ENCODE results near the gene BBOX1.
"Not testable (repeated sequence)": the region's sequence is repeated elsewhere in the genome, so short reads cannot be mapped to it uniquely, and the experiment has no call there.

BBOX1 gene, protein sequence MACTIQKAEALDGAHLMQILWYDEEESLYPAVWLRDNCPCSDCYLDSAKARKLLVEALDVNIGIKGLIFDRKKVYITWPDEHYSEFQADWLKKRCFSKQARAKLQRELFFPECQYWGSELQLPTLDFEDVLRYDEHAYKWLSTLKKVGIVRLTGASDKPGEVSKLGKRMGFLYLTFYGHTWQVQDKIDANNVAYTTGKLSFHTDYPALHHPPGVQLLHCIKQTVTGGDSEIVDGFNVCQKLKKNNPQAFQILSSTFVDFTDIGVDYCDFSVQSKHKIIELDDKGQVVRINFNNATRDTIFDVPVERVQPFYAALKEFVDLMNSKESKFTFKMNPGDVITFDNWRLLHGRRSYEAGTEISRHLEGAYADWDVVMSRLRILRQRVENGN

DNA sequence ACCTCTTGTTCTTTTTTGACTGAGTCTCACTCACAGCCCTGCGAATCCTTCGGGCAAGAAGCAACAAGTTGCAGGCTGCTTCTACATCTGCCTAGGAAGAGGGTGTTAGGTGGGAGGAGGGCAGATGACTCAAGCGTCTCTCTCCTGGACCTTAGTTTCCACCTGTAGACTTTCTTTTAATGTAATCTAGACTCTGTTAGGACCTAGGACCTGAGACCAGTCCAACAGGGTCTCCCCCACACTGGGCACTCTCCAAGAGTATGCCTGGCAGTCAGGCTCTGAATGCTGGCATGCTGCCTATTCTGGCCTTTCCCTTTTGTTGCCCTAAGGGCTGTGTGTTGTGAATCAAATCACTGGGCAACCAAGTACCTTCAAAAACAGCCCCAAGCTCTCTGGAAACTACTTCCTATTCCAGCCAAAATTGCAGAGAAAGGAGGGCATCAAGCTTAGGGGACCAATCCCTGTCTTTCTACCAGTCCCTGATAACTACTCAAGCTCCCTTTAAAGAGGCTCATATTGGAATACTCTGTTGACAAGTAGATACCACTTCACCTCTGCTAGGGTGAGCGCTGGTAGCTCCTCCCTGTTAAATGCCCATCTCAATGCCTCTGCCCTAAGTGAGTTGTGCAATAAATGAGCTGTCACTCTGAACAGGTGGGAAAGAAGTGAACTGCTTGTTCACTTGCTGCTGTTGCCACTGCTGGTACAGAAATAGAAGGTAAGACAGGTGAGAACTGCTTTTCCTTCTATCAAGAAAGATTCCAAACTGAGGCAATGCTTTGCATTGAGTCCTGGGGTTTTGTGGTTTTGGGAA, at the start of gene BBOX1:
TSS of gene BBOX1 (plus strand) at position 514 of the 814 bp plus-strand sequence. CDS start 14,616 bp downstream, outside the sequence.
- DNase-seq (ENCODE audit: low read depth): no peak

DNA sequence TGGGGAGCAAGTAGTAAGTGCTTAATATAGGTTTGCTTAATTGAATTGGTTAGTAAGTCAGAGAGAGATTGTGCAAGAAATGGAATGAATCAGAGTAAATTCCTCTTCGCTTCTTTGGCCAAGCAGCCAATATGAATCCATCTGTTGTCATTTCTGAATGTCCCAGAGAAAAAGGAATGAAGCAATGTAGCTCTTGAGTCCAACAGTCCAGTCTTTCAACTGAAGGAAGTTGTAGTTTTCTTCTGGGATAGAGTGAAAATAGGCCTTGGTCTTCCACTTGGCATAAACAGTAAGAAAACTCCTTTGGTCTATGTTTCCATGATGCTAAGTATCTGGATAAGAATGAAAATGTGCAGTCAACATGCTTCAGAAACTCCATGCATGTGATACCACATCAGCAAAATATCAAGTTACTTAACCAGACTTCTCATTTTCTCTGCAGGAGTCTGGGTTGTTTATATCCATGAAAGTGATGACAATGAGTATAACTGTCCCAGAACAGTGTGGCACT, 48.5 kb upstream of the BBOX1 start:
- DNase-seq (ENCODE audit: low read depth): peak; percentile 73

DNA sequence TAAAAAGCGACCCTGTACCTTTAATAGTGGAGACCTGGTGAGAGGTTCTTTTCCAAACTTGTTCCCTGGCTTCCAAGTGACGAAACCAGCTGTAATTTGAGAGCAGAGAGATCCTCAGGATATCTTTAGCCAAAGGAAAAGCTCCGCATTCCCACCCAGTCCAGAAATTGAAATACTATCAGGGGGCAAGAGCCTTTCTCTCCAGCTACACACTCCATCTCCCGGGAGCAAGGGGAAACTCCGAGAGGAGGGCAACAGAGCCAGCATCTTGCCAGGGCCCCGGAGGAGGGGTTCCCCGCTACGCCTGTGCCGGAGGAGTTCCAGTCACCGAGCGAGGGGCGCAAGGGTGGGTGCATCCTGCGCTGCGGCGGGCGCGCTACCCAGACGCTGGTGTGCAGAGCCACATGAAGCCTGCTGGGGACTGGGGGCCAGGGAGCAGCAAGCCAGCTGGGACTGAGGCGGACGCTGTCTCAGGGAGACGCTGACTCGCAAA, 46.6 kb upstream of the BBOX1 start, which contains the start of gene FIBIN:
TSS of gene FIBIN (plus strand) at position 148 of the 493 bp plus-strand sequence. CDS start 415 bp downstream, outside the sequence.
- peak; percentile 26 for DNase-seq (ENCODE audit: low read depth)

DNA sequence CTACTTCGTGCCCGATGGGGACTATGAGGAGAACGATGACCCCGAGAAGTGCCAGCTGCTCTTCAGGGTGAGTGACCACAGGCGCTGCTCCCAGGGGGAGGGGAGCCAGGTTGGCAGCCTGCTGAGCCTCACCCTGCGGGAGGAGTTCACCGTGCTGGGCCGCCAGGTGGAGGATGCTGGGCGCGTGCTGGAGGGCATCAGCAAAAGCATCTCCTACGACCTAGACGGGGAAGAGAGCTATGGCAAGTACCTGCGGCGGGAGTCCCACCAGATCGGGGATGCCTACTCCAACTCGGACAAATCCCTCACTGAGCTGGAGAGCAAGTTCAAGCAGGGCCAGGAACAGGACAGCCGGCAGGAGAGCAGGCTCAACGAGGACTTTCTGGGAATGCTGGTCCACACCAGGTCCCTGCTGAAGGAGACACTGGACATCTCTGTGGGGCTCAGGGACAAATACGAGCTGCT, 46.0 kb upstream of the BBOX1 start:
- DNase-seq (ENCODE audit: low read depth): no peak

DNA sequence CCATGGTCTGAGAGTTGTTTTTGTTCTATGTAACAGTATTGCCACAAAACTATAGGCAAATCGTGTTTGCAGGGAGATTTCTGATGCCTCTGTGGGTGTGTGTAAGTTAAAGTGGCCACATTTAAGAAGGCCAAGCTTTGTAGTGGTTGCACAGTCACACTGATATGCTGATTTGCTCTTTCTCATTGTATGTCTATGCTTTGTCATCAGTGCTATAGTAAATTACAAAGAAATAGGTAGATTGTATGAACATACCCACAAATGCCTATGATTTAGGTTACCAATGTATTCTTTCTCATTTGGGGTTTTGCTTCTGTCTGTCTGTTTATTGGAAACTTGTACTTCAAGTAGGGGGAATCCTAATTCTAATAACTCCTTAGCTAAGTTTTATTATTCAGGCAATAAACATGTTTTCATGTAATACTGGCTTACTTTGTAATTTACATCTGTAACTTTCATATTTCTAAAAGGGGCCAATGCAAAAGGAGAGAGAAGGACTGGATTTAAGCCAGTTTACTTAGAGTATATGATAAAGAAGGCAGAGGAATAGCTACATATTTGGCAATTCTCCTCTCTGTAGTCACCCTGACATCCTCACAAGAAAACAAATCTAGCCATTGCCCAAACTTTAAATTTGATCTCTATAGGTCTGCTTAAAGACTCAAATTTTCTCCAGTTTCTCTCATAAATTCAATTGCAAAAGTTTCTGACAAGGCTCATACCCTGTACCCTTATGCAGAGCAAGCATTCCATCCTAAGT, 44.7 kb upstream of the BBOX1 start:
- no peak for DNase-seq (ENCODE audit: low read depth)

DNA sequence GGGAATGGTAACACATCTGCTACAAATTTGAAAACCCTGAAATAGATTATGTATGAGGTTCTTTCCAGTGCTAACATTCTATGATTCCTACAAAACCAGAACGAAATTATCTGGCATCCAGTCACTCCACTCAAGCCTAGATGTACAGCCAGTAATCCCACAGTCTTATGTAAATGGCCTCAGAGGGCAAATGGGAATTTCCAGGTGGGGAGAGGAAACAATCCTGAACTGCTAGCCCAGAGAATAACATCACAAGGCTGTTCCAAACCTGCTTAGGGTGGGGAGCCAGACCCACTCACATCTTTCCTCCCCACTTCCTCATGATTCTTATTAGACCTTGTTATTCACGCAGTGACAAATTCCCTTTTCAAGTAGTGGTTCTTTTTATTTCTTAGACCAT, 43.2 kb upstream of the BBOX1 start:
- no peak for DNase-seq (ENCODE audit: low read depth)

DNA sequence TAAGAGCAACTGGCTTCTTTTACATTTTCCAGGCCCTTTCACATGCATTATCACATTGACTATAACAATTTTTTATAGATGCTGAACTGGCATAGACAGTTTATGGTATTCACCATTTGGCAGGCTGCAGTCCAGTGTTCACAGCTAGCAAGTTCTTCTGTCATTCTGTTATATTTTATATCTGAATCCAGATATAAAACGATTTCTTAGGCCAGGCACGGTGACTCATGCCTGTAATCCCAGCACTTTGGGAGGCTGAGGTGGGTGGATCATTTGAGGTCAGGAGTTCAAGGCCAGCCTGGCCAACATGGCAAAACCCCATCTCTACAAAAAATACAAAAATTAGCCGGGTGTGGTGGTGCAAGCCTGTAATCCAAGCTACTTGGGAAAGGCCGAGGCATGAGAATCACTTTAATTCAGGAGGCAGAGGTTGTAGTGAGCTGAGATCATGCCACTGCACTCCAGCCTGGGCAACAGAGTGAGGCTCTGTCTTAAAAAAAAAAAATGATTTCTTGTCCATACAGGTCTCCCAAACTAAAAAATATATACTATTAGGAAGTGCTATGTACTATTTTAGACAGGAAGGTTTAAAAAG, 39.4 kb upstream of the BBOX1 start:
- not testable (repeated sequence) for DNase-seq (ENCODE audit: low read depth)

DNA sequence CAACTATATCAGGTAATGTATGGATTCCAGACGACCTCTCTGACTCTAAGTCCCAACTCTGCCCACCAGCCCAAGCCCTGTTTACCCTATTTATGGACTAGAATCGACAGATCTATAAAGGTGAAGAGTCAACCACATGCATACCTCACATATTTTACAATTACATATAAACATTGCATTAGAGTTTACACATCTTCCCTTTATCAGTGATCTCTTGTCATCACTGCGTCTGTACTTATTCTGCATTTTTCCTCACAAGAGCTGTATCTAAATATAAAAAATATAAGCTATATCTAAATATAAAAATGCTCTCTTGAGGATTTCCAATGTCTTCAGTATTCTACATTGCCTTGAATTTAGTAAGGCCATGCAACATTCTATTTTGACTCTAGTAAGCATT, 38.2 kb upstream of the BBOX1 start:
- no peak for DNase-seq (ENCODE audit: low read depth)

DNA sequence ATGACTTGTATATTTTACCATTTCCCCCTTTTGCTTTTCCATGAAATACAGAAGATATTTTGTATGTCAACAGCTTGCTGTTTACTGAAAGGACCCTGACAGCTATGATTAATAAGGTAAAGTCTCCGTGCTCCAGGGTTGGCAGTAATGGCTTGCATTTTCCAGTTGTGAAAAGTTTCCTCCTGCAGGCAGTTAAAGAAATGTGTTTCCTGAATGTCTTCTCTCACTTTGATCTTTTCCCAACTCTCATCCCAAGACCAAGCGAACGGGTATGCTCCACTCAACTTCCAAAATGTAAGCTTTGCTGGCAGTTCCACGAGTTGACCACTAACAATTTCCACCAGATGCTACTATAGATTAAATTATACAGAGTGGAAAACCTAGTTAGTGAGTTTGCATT, 37.8 kb upstream of the BBOX1 start:
- DNase-seq (ENCODE audit: low read depth): no peak

DNA sequence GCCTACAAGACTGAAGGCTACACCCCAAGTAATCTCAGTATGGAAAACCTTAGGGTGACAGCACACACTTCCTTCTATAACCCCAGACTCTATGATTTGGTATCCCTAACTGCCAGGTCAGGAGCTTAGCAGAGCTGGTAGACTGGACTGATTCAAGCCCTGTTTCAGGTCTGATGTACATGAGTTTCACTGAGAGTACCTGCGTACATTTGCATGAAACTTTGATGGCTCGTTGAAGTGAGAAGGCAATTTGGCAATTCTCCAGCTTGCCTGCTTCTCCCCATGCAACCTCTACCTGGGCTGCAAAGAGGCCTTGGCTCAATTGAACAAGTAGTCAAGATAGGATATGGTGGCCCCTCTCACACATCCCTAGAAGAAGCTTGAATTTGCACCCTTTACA, 36.5 kb upstream of the BBOX1 start:
- DNase-seq (ENCODE audit: low read depth): no peak

DNA sequence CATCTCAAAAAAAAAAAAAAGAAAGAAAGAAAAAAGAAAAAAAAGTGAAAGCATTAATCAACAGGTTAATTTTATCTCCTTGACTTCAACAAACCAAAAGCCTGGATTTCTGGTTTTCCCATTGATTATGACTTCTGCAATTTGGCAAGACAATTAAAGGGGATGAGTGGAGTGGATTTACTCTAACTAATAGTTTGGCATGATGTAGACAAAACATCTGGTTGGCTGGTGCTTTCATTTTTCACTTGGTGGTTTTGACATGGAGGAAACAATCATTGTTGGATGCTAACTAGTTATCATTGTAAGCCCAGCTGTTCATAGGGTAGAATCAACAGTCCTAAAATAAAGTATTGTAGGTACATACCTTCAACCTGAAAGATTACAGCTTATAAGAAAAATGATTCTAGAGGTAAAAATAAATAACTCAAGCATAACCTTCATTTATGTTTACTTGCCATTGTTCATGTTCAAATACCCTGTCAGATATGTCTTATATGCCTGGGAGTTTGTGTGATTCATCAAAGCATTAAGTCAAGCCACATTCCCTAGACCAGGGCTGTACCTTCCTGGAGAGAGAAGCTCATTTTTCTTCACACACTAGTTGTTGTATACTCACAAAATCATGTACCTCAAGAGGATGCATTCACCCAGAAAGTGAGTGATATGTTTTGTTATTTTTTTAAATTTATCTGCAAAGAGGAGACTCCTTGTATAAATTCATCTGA, 31.6 kb upstream of the BBOX1 start:
- DNase-seq (ENCODE audit: low read depth): no peak

DNA sequence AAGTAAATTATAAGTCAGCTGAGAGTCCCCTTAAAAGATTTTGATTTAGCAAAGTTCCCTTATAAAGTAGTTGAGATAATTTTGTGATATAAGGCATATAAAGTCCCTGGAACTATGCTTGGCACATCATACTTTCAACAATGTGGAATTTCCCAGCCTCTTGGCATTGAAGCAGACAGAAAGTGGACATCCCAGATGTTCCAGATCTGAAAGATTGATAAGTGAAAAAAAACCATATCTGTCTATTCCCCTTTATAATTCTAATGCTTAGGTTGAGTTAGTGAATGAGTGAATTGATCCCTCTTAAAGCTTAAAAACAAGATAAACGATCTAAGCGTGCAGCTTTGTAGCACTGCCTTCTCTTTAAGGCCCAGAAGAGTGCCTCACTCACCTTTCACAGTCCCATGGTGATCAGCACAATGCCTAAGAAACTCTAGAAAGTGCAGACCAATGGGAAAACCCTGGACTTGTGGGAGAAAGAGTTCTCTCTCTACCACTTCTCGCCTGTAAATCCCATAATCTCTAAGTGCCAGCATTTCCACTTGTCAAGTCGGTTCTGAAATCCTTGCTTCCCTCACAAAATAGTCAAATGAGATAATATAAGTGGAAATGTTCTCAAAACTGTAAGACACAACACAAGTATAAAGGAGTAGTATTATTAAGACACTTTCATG, 28.9 kb upstream of the BBOX1 start:
- DNase-seq (ENCODE audit: low read depth): no peak

DNA sequence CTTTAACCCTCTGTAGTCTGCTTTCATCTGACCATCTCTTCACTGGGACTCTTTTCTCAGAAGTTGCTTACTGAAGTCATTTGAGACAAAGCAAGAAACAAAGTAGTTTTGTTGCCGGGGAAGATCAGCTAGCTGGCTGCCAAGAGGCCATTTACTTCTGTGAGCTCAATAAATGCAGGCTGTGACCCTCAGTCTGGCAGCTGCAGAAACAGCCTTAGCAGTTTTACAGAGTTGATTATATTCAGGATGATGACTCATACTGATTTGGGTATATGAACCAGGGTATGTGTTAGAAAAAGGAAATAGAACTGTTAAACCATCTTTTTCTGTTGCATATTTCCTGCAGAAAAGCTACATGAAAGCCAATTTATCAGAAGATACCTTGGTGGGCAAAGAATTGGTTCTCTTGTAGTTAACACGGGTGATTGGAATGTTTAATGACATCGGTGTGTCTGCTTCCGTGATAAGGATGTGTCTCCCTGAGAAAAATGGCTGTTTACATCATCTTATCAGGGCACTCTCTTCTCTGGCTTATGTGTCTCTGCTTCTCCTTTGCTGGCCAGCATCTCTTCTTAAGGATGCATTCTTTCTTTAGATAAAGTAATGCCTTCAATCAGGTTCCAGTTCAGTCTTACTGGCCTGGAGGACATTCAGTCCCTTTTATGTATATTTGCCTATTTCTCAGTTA, 28.2 kb upstream of the BBOX1 start:
- peak; percentile 42 for DNase-seq (ENCODE audit: low read depth)

DNA sequence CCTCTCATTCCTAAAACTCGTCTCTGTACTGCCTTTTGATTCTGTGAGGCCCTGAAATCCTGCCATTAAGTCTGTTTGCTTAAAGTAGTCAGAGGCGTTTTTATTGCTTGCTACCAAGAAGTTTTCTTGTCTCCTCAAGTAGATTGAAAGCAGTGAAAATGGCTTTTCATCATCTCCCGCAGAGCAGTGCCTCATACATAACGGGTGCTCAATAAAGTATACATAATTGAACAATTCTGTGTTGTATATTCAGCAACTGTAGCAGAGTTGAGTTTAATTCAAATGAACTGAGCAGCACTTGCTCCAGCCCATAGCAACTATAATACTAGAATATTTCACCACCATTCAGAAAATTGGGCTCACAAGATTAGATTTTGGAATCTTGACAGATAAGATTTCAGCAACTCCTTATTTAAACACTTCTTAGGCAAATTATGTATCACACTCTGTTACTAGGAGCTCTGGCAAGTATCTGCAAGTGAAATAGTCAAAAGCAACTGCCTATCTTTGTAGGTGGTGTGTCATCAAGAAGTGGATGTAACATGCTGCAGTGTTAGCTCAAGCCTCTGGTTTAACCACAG, 26.7 kb upstream of the BBOX1 start:
- no peak for DNase-seq (ENCODE audit: low read depth)

DNA sequence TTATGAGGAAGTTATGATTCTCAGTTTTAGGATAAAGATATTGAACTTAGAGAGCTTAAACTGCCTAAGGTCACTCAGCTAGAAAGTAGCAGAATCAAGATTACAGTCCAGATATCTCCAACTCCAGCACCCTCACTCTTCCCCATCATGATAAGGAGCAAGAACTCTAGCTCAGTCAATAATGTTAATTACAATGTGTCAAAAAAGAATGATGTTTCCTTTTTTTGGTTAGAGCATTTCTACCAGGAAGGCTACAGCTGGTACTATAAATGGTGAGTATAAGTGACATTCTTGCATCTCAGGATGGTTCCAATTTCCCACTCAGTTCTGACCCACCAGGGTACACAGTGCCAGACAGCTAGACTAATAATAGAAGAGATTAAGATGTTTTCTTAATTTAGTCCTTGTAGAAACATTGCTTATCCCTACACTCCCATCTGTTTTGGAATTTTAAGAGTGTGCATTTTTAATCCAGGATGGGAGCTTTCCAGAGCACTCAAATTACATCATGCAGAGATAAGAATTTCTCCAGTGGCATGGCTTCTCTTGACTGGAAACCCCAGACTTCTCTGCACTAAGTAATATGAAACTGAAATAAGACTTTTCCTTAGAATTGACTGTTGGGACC, 21.6 kb upstream of the BBOX1 start:
- no peak for DNase-seq (ENCODE audit: low read depth)

DNA sequence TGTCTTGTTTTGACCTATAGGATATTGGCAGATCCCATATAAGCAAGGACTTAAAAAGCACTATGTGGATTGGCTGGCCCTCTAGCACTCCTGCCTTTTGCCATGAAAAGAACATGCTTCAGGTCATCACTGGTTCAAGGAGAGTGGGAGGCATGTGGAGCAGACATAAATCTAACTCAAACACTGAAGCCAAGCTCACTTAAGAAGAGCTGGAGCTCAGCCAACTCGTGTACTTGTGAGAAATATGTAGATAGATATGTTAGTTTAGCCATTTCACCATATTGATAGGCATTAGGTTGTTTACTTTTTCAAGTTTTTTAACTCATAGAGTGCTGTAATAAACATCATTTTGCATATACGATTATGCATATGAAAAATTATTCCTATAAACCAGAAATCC, 19.9 kb upstream of the BBOX1 start:
- no peak for DNase-seq (ENCODE audit: low read depth)

DNA sequence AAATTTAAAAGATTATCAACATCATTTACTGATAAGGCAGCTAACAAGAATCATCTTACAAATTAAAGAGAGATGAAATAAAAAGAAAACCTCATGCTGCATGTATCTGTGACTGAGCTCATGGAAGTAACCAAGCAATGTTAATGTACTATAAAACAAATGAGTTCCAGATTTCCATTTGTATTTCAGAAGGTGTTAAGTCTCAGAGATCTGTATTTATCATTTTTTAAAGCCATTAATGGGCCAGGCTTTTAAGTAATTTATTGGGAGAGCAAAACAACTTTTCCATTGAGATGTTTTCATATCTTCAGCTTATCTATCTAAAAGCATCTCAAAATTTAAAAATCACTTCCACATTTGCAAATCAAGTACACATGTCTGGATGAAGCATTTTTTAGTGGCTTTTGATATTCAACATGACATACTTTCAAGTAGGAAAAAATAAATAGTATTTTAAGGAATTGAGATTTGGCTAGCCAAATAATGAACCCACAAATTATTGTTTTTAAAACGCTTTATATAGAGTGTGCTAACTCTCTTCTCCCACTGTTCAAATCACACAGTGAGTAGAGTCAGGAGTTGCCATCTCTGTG, 17.9 kb upstream of the BBOX1 start:
- no peak for DNase-seq (ENCODE audit: low read depth)

DNA sequence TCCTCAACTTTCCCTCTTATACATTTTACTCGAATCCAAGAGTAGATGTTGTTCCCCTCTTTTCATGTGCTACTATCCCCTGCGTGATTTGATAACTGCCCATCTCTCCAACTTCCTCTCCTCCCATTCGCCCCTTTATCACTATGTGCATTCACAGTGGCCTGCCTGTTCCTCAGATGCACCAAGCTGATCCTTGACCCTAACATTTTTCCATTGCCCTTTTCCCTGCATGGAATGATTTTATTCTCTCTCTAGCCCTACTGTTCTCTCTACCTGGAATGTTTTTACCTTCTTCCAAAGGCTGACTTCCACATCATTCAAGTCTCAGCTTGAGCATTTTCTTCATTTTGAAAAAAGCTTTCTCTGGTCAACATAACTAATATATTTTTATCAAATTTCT, 15.8 kb upstream of the BBOX1 start:
- DNase-seq (ENCODE audit: low read depth): no peak
